PC-3 (cell line): Measurements from ENCODE around the gene TNNT2. TPM values are rescaled to one million over a fixed set of nuclear protein-coding genes. Genes with fewer than 3 reads are reported as not detected.

Source experiments
- ATAC-seq: fragments of 200-7000 bp; cut with Tn5 transposase; 2 replicates; pipeline ENCODE4 v1.9.1; 2020; ENCODE audit warnings: mild to moderate bottlenecking, moderate library complexity
- BruUV-seq: library from RNA; stranded (reverse); fragments of 400-500 nt; replicated peaks from 2 replicates; lab custom pipeline; 2021; lab: Mats Ljungman, UMichigan
- CTCF ChIA-PET: fragments of 300-600 bp; sonication (Branson Sonifier 250); formaldehyde crosslinking; loops from one replicate; lab custom pipeline; 2022; ENCODE audit warnings: antibody characterized with exemption; lab: Charles Lee
- POLR2A ChIA-PET: fragments of 300-600 bp; sonication (Branson Sonifier 250); formaldehyde crosslinking; loops from one replicate; lab custom pipeline; 2022; ENCODE audit warnings: antibody characterized with exemption; ENCODE audit not compliant: unreplicated experiment; lab: Charles Lee
- DNase-seq: peaks from one replicate; pipeline ENCODE4 v3.0.0-alpha.2; 2015
- H2AFZ ChIP-seq: fragments of 300-600 bp; sonication (generic); 2 replicates; pipeline ENCODE4 v1.6.0; 2016; ENCODE audit warnings: antibody characterized with exemption, low read length
- H3F3A ChIP-seq: fragments of 300-600 bp; sonication (generic); one replicate; pipeline ENCODE4 v1.6.0; 2017; ENCODE audit warnings: antibody characterized with exemption, low read length, control low read depth, mild to moderate bottlenecking; ENCODE audit not compliant: unreplicated experiment
- H3K27ac ChIP-seq: fragments of 300-600 bp; sonication (generic); 2 replicates; pipeline ENCODE4 v1.5.1; 2016; ENCODE audit warnings: mild to moderate bottlenecking, low read length
- H3K27me3 ChIP-seq: fragments of 300-600 bp; sonication (generic); 2 replicates; pipeline ENCODE4 v1.6.1; 2016; ENCODE audit warnings: low read length, mixed read lengths
- H3K36me3 ChIP-seq: fragments of 300-600 bp; sonication (generic); 2 replicates; pipeline ENCODE4 v1.6.1; 2016; ENCODE audit warnings: low read depth, mixed run types, low read length, mixed read lengths
- H3K4me1 ChIP-seq: fragments of 300-600 bp; sonication (generic); 2 replicates; pipeline ENCODE4 v1.5.1; 2016; ENCODE audit warnings: low read length; ENCODE audit not compliant: insufficient read depth
- H3K4me2 ChIP-seq: fragments of 300-600 bp; sonication (generic); 2 replicates; pipeline ENCODE4 v1.6.0; 2016; ENCODE audit warnings: low read length
- H3K4me3 ChIP-seq: fragments of 300-600 bp; sonication (generic); 2 replicates; pipeline ENCODE4 v1.5.1; 2016; ENCODE audit warnings: mild to moderate bottlenecking, low read length, mixed read lengths
- H3K79me2 ChIP-seq: fragments of 300-600 bp; sonication (generic); 2 replicates; pipeline ENCODE4 v1.6.1; 2017; ENCODE audit warnings: low read length, mixed read lengths
- H3K9ac ChIP-seq: fragments of 300-600 bp; sonication (generic); 2 replicates; pipeline ENCODE4 v1.6.0; 2016; ENCODE audit warnings: mild to moderate bottlenecking, low read length
- H3K9me2 ChIP-seq: fragments of 300-600 bp; sonication (generic); replicated peaks from 2 replicates; pipeline ENCODE4 v1.6.1; 2016; ENCODE audit warnings: mixed run types, low read length, mixed read lengths
- H3K9me3 ChIP-seq: fragments of 300-600 bp; sonication (generic); 2 replicates; pipeline ENCODE4 v1.6.1; 2016; ENCODE audit warnings: low read length, mixed read lengths
- H4K20me1 ChIP-seq: fragments of 300-600 bp; sonication (generic); 2 replicates; pipeline ENCODE4 v1.6.1; 2016; ENCODE audit warnings: low read length, mixed read lengths
- CTCF ChIP-seq: fragments of 300-600 bp; sonication (generic); conservative IDR thresholded peaks from 2 replicates; pipeline ENCODE4 v1.5.1; 2017; ENCODE audit warnings: antibody characterized with exemption, low read depth, mild to moderate bottlenecking, low read length
- EZH2 ChIP-seq: fragments of 300-600 bp; sonication (generic); IDR thresholded peaks from one replicate; pipeline ENCODE4 v1.6.1; 2017; ENCODE audit warnings: antibody characterized with exemption, mild to moderate bottlenecking, low read length; ENCODE audit not compliant: unreplicated experiment
- EZH2phosphoT487 ChIP-seq: fragments of 300-600 bp; sonication (generic); IDR thresholded peaks from 2 replicates; pipeline ENCODE4 v1.6.1; 2018; ENCODE audit warnings: mild to moderate bottlenecking, antibody characterized with exemption, low read length, borderline replicate concordance
- intact Hi-C: fragments of 100-400 bp; cut with micrococcal nuclease; formaldehyde crosslinking; loops from 2 replicates; pipeline ENCODE4 v1.9.0; 2023
- total RNA-seq: library from RNA; depleted of rRNA; stranded (reverse); fragments of >200 nt; gene quantifications from 2 replicates; pipeline ENCODE4 v1.2.3, GENCODE V29; 2014

Gene TNNT2
- total RNA-seq, 1 experiment from 2014 or later, result 1.1 TPM

GRCh38 chr1:201411292-201411691 lies 33.8 kb upstream of the TNNT2 start:
- Histone ChIP-seq H3K4me2 (no peak overlapping the region), H3K4me1 (0 out of 2 replicates have a peak, but pooled peaks cover 2% of the 10 kb centered on the region), H3K9me2 (no peaks in the 10 kb centered on the region), H4K20me1 (no peaks in the 10 kb centered on the region), H3K9ac (no peak overlapping the region), H3K27me3 (no peaks in the 10 kb centered on the region), H2AFZ (no peak overlapping the region), H3K79me2 (no peaks in the 10 kb centered on the region), H3F3A (no peaks in the 10 kb centered on the region), H3K9me3 (no peaks in the 10 kb centered on the region), H3K4me3 (no peak overlapping the region), H3K36me3 (no peaks in the 10 kb centered on the region), H3K27ac (no peak overlapping the region)
- TF ChIP-seq EZH2 (no peak), EZH2phosphoT487 (no peak), CTCF (no peak)
- DNase-seq, result no peak
- ATAC-seq, result no peak
- CTCF ChIA-PET, result interaction anchor here (0.5 kb wide), 1 partner anchor 22 kb away, joined by 4 read pairs; no protein-coding TSS in a partner anchor
- POLR2A ChIA-PET, result no interaction called here
- intact Hi-C loops, result no loop called here
- no TSS peak for BruUV-seq

GRCh38 chr1:201409440-201409839 lies 32.0 kb upstream of the TNNT2 start:
- no peaks in the 10 kb centered on the region for H3K79me2 ChIP-seq
- H3K4me1 ChIP-seq, result peaks cover 10% of the 10 kb centered on the region; the same call in 1 of the 2 replicates
- no peaks in the 10 kb centered on the region for H3K9me2 ChIP-seq
- H2AFZ ChIP-seq, result no peak overlapping the region
- ATAC-seq, result no peak
- no peak for DNase-seq
- intact Hi-C loops, result loop anchor here (2.0 kb wide), 1 partner anchor 61 kb away; no protein-coding TSS in a partner anchor
- no peaks in the 10 kb centered on the region for H3K27me3 ChIP-seq
- H3K9ac ChIP-seq, result no peak overlapping the region
- no peak overlapping the region for H3K4me2 ChIP-seq
- ChIA-PET CTCF (interaction anchor here (0.6 to 2.4 kb wide), 4 partner anchors 24 to 63 kb away, joined by 3 to 14 read pairs (median 7); no protein-coding TSS in a partner anchor), POLR2A (no interaction called here)
- H3K9me3 ChIP-seq, result no peaks in the 10 kb centered on the region
- BruUV-seq, result no TSS peak
- H4K20me1 ChIP-seq, result no peaks in the 10 kb centered on the region
- TF ChIP-seq EZH2phosphoT487, result no peak
- no peak for TF ChIP-seq CTCF
- TF ChIP-seq EZH2, result no peak
- H3F3A ChIP-seq, result no peaks in the 10 kb centered on the region
- H3K4me3 ChIP-seq, result no peak overlapping the region
- no peak overlapping the region for H3K27ac ChIP-seq
- no peaks in the 10 kb centered on the region for H3K36me3 ChIP-seq

GRCh38 chr1:201408834-201409200 lies 31.3 kb upstream of the TNNT2 start:
- no peak for ATAC-seq
- CTCF ChIA-PET, result interaction anchor here (1.0 to 2.4 kb wide), 3 partner anchors 23 to 27 kb away, joined by 3 to 14 read pairs (median 9); no protein-coding TSS in a partner anchor

More at GRCh38 chr1:201408834-201409200, 31.3 kb upstream of the TNNT2 start:
- no peaks in the 10 kb centered on the region for H3K27me3 ChIP-seq
- H3K4me2 ChIP-seq, result no peak overlapping the region
- H3K9ac ChIP-seq, result no peak overlapping the region
- no peak for TF ChIP-seq EZH2phosphoT487
- TF ChIP-seq CTCF, result no peak
- TF ChIP-seq EZH2, result no peak
- no peak overlapping the region for H3K4me3 ChIP-seq
- no peak for DNase-seq
- no peak overlapping the region for H3K27ac ChIP-seq
- H3K9me3 ChIP-seq, result no peaks in the 10 kb centered on the region
- H3K36me3 ChIP-seq, result no peaks in the 10 kb centered on the region
- no peaks in the 10 kb centered on the region for H4K20me1 ChIP-seq
- no TSS peak for BruUV-seq
- intact Hi-C loops, result loop anchor here (1.0 to 2.0 kb wide), 2 partner anchors 24 to 60 kb away; no protein-coding TSS in a partner anchor
- H3K9me2 ChIP-seq, result no peaks in the 10 kb centered on the region
- no peak overlapping the region for H2AFZ ChIP-seq
- no peaks in the 10 kb centered on the region for H3F3A ChIP-seq
- POLR2A ChIA-PET, result no interaction called here
- H3K4me1 ChIP-seq, result peaks cover 10% of the 10 kb centered on the region; the same call in 1 of the 2 replicates
- no peaks in the 10 kb centered on the region for H3K79me2 ChIP-seq
